Endothelial cell of umbilical vein (primary cell): Measurements from ENCODE around the gene SNU13. TPM values are rescaled to one million over a fixed set of nuclear protein-coding genes. Genes with fewer than 3 reads are reported as not detected.
"Not testable (repeated sequence)": the region's sequence is repeated elsewhere in the genome, so short reads cannot be mapped to it uniquely, and the experiment has no call there.

Experiments used
- BruUV-seq: library from RNA; stranded (reverse); fragments of 400-500 nt; replicated peaks from 2 replicates; lab custom pipeline; 2021; lab: Mats Ljungman, UMichigan
- CTCF ChIA-PET: fragments of 300-600, 350-600 bp; sonication (Branson Sonifier 250); formaldehyde crosslinking; loops from one replicate; lab custom pipeline; 2021; ENCODE audit warnings: antibody characterized with exemption, inconsistent platforms; lab: Charles Lee
- POLR2A ChIA-PET: fragments of 300-600, 350-600 bp; sonication (Branson Sonifier 250); formaldehyde crosslinking; loops from one replicate; lab custom pipeline; 2021; ENCODE audit warnings: antibody characterized with exemption, inconsistent platforms; lab: Charles Lee
- DNase-seq: peaks from one replicate; pipeline ENCODE4 v3.0.0-alpha.2; 2011; ENCODE audit warnings: low read depth, low spot score
- FAIRE-seq: peaks from 2 replicates; lab custom pipeline; 2011; peaks lifted over from hg19 to GRCh38; lab: Jason Lieb, UNC
- H2AFZ ChIP-seq: 2 replicates; pipeline ENCODE4 v1.6.0; 2012; ENCODE audit warnings: low read depth, low read length, control low read depth, inconsistent platforms
- H3K27ac ChIP-seq: 2 replicates; pipeline ENCODE4 v1.5.1; 2011; ENCODE audit warnings: low read depth, mild to moderate bottlenecking, control low read depth, low read length, moderate library complexity; ENCODE audit not compliant: insufficient read depth
- H3K27me3 ChIP-seq, 2 experiments: 2 replicates each; pipeline versions ENCODE4 v1.6.0 to v1.6.1; 2011; ENCODE audit warnings: low read length in 2 of 2, mixed read lengths in 1 of 2; ENCODE audit not compliant: control insufficient read depth in 2 of 2, insufficient read depth in 2 of 2
- H3K36me3 ChIP-seq, 2 experiments: 2 replicates in 1 of 2; 3 replicates in 1 of 2; pipeline ENCODE4 v1.5.1; 2011; ENCODE audit warnings: low read length in 2 of 2, mild to moderate bottlenecking in 1 of 2, moderate library complexity in 1 of 2; ENCODE audit not compliant: control insufficient read depth in 2 of 2, insufficient read depth in 2 of 2; ENCODE audit errors: extremely low read depth in 1 of 2
- H3K4me1 ChIP-seq: 3 replicates; pipeline ENCODE4 v1.5.1; 2011; ENCODE audit warnings: mild to moderate bottlenecking, low read length; ENCODE audit not compliant: control insufficient read depth, insufficient read depth; ENCODE audit errors: extremely low read depth
- H3K4me2 ChIP-seq: 2 replicates; pipeline ENCODE4 v1.6.1; 2011; ENCODE audit warnings: low read length, control low read depth, mixed read lengths; ENCODE audit not compliant: insufficient read depth
- H3K4me3 ChIP-seq, 3 experiments: fragments of 200-600 bp in 1 of 3; sonication (generic), shearing (Covaris generic) in 1 of 3; replicated peaks in 1 of 3; 2 replicates each; pipeline ENCODE4 v1.5.1; 2011 to 2016; ENCODE audit warnings: control low read depth in 3 of 3, low read length in 3 of 3, mild to moderate bottlenecking in 2 of 3, inconsistent platforms in 1 of 3, low read depth in 1 of 3, moderate library complexity in 1 of 3; ENCODE audit not compliant: insufficient read depth in 1 of 3
- H3K79me2 ChIP-seq: 2 replicates; pipeline ENCODE4 v1.6.0; 2012; ENCODE audit warnings: low read length, inconsistent platforms; ENCODE audit not compliant: control insufficient read depth, insufficient read depth
- H3K9ac ChIP-seq: replicated peaks from 2 replicates; pipeline ENCODE3; 2011; ENCODE audit warnings: low read length, control low read depth; ENCODE audit not compliant: insufficient read depth; ENCODE audit errors: extremely low read depth
- H3K9me1 ChIP-seq: replicated peaks from 3 replicates; pipeline ENCODE4 v1.6.0; 2011; ENCODE audit warnings: mild to moderate bottlenecking, low read length; ENCODE audit not compliant: control insufficient read depth, insufficient read depth; ENCODE audit errors: extremely low read depth
- H3K9me3 ChIP-seq: replicated peaks from 2 replicates; pipeline ENCODE4 v1.5.1; 2012; ENCODE audit warnings: low read length, inconsistent platforms; ENCODE audit not compliant: control insufficient read depth, insufficient read depth
- H4K20me1 ChIP-seq: replicated peaks from 2 replicates; pipeline ENCODE3; 2011; ENCODE audit warnings: mild to moderate bottlenecking, low read length; ENCODE audit not compliant: control insufficient read depth, insufficient read depth; ENCODE audit errors: extremely low read depth
- FOS ChIP-seq: IDR thresholded peaks from 2 replicates; pipeline ENCODE4 v1.6.1; 2011; ENCODE audit warnings: mild to moderate bottlenecking, low read length, moderate library complexity, borderline replicate concordance; ENCODE audit not compliant: insufficient read depth
- dilution Hi-C: fragments of 300-500 bp; cut with MboI; formaldehyde crosslinking; loops from one replicate; pipeline ENCODE4 v1.15.0; 2019; ENCODE audit warnings: low sequenced_read_pairs; ENCODE audit not compliant: extremely low pct_ligation_motif_present
- intact Hi-C: fragments of 100-400 bp; cut with micrococcal nuclease; formaldehyde crosslinking; loops from one replicate; pipeline ENCODE4 v1.10.0; 2022
- polyA plus RNA-seq, 4 experiments: library from polyadenylated mRNA; depleted of rRNA in 3 of 4; stranded (reverse) in 3 of 4; unstranded in 1 of 4; fragments of >200 nt; gene quantifications; 2 replicates each; pipeline versions ENCODE4 v1.2.1 to v1.2.3, GENCODE V29; 2011 to 2012; ENCODE audit warnings: missing spikeins in 1 of 4
- total RNA-seq: library from RNA; stranded (reverse); gene quantifications from 2 replicates; pipeline ENCODE4 v1.2.3, GENCODE V29; 2021
- TF ChIP-seq, protein P1 (sequence below), 2 donors: IDR thresholded peaks; 1 replicate in 1 of 2; 2 replicates in 1 of 2; pipeline ENCODE4 v1.5.1; 2011; ENCODE audit warnings: low read length in 2 of 2, mild to moderate bottlenecking in 2 of 2, moderate library complexity in 2 of 2, control low read depth in 1 of 2, inconsistent platforms in 1 of 2, low read depth in 1 of 2; ENCODE audit not compliant: insufficient read depth in 1 of 2; ENCODE audit errors: extremely low read depth in 1 of 2

SNU13 gene
- total and polyA plus RNA-seq, 2 donors (not counting 3 experiments of a cell fraction or from before 2014, with no cell fraction given), result 138 to 194 TPM

DNA sequence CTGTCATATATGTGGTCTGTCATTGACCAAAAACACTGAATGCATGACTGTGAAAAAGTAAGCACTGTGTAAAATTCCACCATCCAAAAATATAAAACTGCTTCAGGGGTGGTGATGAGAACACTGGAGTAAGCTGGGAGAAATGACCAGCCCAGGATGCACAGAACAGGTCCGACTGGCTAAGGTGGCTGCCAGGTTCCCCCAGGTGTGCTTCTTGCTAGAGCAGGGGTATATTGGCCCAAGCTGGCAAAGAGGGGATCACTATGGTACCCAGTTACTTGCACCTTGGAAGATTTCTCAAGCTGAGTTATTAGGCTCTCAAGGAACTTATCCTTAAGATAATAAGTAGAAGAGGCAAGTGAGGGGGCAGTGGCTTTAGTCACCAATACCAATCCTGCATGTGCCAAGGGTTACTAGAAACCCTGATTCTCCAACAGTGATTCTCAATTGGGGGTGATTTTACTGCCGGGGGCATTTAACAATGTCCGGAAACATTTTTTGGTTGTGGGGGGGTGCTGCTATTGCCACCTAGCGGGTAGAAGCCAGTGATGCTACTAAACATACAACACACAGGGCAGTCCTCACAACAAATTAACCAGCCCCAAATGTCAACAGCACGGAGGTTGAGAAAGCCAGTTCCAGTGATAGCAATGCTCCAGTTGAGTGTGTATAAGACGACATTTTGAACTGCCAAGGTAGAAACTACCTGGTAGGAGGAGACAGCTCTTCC is 15.7 kb downstream of the SNU13 start:
- Histone ChIP-seq H3K4me3 (no peak overlapping the region), H3K27ac (no peak overlapping the region), H3K9ac (no peak overlapping the region), H3K9me1 (no peaks in the 10 kb centered on the region), H3K9me3 (no peaks in the 10 kb centered on the region), H3K4me2 (no peak overlapping the region), H3K4me1 (peaks cover 6% of the 10 kb centered on the region), H3K36me3 (peaks cover 0 to 13% of the 10 kb centered on the region in 2 experiments), H2AFZ (no peak overlapping the region), H4K20me1 (no peaks in the 10 kb centered on the region), H3K27me3 (no peaks in the 10 kb centered on the region), H3K79me2 (peaks cover 7% of the 10 kb centered on the region)
- peak; percentile 15 for FAIRE-seq
- CTCF ChIA-PET, result interaction anchor here (1.0 to 1.3 kb wide), 2 partner anchors 9 to 24 kb away, joined by 3 read pairs; no protein-coding TSS in a partner anchor
- DNase-seq, result no peak
- no TSS peak for BruUV-seq
- intact Hi-C loops, result no loop called here
- dilution Hi-C loops, result no loop called here
- TF ChIP-seq, protein P1, sequence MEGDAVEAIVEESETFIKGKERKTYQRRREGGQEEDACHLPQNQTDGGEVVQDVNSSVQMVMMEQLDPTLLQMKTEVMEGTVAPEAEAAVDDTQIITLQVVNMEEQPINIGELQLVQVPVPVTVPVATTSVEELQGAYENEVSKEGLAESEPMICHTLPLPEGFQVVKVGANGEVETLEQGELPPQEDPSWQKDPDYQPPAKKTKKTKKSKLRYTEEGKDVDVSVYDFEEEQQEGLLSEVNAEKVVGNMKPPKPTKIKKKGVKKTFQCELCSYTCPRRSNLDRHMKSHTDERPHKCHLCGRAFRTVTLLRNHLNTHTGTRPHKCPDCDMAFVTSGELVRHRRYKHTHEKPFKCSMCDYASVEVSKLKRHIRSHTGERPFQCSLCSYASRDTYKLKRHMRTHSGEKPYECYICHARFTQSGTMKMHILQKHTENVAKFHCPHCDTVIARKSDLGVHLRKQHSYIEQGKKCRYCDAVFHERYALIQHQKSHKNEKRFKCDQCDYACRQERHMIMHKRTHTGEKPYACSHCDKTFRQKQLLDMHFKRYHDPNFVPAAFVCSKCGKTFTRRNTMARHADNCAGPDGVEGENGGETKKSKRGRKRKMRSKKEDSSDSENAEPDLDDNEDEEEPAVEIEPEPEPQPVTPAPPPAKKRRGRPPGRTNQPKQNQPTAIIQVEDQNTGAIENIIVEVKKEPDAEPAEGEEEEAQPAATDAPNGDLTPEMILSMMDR (IDR thresholded peaks at IDR 0.05; ENCODE audit: extremely low read depth in 1 of 2, insufficient read depth in 1 of 2, low read depth in 1 of 2, low read length in 2 of 2), result peak in 1 of 2 donors; percentile 25
- TF ChIP-seq FOS, result no peak
- POLR2A ChIA-PET, result no interaction called here

DNA sequence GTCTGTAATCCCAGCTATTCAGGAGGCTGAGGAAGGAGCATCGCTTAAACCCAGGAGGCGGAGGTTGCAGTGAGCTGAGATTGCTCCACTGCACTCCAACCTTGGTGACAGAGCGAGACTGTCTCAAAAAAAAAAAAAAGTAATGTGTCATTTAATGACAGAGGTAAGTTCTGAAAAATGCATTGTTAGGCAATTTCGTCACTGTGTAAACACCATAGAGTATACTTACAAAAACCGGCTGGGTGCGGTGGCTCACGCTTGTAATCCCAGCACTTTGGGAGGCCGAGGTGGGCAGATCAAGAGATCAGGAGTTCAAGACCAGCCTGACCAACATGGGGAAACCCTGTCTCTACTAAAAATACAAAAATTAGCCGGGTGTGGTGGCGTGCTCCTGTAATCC is 16.6 kb downstream of the SNU13 start:
- H2AFZ ChIP-seq, BruUV-seq, H3K4me2 ChIP-seq, H3K9me3 ChIP-seq, H3K79me2 ChIP-seq, H4K20me1 ChIP-seq, H3K27ac ChIP-seq, intact Hi-C loops, H3K4me3 ChIP-seq, DNase-seq, H3K9ac ChIP-seq, H3K9me1 ChIP-seq, FAIRE-seq, dilution Hi-C loops, H3K27me3 ChIP-seq, POLR2A ChIA-PET: not testable (repeated sequence)
- CTCF ChIA-PET, result interaction anchor here (1.3 kb wide), 1 partner anchor 9 kb away, joined by 3 read pairs; no protein-coding TSS in a partner anchor
- peaks cover 12% of the 10 kb centered on the region for H3K4me1 ChIP-seq
- peaks cover 0 to 11% of the 10 kb centered on the region in 2 experiments for H3K36me3 ChIP-seq
